DOHH2 (cell line): ENCODE results near the gene COMMD9.

Experiments
- H3F3A ChIP-seq: fragments of 200-600 bp; sonication (generic), shearing (Covaris generic); 2 replicates; pipeline ENCODE4 v1.6.0; 2016; ENCODE audit warnings: antibody characterized with exemption, mild to moderate bottlenecking; ENCODE audit not compliant: control insufficient read depth, insufficient read depth
- H3K27ac ChIP-seq: fragments of 200-600 bp; sonication (generic); 2 replicates; pipeline ENCODE4 v1.5.1; 2014; ENCODE audit warnings: low read depth, mild to moderate bottlenecking, low read length, moderate library complexity
- H3K27me3 ChIP-seq: fragments of 200-600 bp; sonication (generic); 2 replicates; pipeline ENCODE4 v1.6.1; 2014; ENCODE audit warnings: mild to moderate bottlenecking, low read length, mixed read lengths; ENCODE audit not compliant: control insufficient read depth
- H3K36me3 ChIP-seq: fragments of 200-600 bp; sonication (generic); 2 replicates; pipeline ENCODE4 v1.6.1; 2014; ENCODE audit warnings: mild to moderate bottlenecking, low read length, moderate library complexity, mixed read lengths; ENCODE audit not compliant: control insufficient read depth
- H3K4me1 ChIP-seq: fragments of 200-600 bp; sonication (generic); 2 replicates; pipeline ENCODE4 v1.6.1; 2014; ENCODE audit warnings: mild to moderate bottlenecking, low read length, mixed read lengths; ENCODE audit not compliant: control insufficient read depth
- H3K4me2 ChIP-seq: fragments of 200-600 bp; sonication (generic); 2 replicates; pipeline ENCODE4 v1.6.0; 2014; ENCODE audit warnings: mild to moderate bottlenecking, low read length, moderate library complexity
- H3K4me3 ChIP-seq: fragments of 200-600 bp; sonication (generic); 2 replicates; pipeline ENCODE4 v1.5.1; 2014; ENCODE audit warnings: mild to moderate bottlenecking, low read length, mixed read lengths
- H3K79me2 ChIP-seq: fragments of 200-600 bp; sonication (generic); 2 replicates; pipeline ENCODE4 v1.6.1; 2014; ENCODE audit warnings: mild to moderate bottlenecking, low read length, mixed read lengths; ENCODE audit not compliant: control insufficient read depth
- H3K9me2 ChIP-seq: fragments of 200-600 bp; sonication (generic); replicated peaks from 2 replicates; pipeline ENCODE4 v1.6.1; 2014; ENCODE audit warnings: mild to moderate bottlenecking, low read length, mixed read lengths; ENCODE audit not compliant: control insufficient read depth
- H3K9me3 ChIP-seq: fragments of 200-600 bp; sonication (generic); 2 replicates; pipeline ENCODE4 v1.6.1; 2014; ENCODE audit warnings: antibody characterized with exemption, low read length, mixed read lengths; ENCODE audit not compliant: control insufficient read depth, insufficient read depth
- H4K20me1 ChIP-seq: fragments of 200-600 bp; sonication (generic); 2 replicates; pipeline ENCODE4 v1.6.0; 2014; ENCODE audit warnings: low read depth, mild to moderate bottlenecking, antibody characterized with exemption, low read length, moderate library complexity; ENCODE audit not compliant: control insufficient read depth, insufficient read depth
- EZH2phosphoT487 ChIP-seq: fragments of 200-600 bp; sonication (generic); IDR thresholded peaks from 2 replicates; pipeline ENCODE4 v1.6.1; 2017; ENCODE audit warnings: borderline replicate concordance, mild to moderate bottlenecking, antibody characterized with exemption, low read length, moderate library complexity, mixed read lengths
- TF ChIP-seq, protein P1 (sequence below): fragments of 200-600 bp; sonication (generic); IDR thresholded peaks from one replicate; pipeline ENCODE4 v1.5.1; 2014; ENCODE audit warnings: antibody characterized with exemption, mild to moderate bottlenecking, low read depth, low read length; ENCODE audit not compliant: poor library complexity, severe bottlenecking

The COMMD9 gene

DNA sequence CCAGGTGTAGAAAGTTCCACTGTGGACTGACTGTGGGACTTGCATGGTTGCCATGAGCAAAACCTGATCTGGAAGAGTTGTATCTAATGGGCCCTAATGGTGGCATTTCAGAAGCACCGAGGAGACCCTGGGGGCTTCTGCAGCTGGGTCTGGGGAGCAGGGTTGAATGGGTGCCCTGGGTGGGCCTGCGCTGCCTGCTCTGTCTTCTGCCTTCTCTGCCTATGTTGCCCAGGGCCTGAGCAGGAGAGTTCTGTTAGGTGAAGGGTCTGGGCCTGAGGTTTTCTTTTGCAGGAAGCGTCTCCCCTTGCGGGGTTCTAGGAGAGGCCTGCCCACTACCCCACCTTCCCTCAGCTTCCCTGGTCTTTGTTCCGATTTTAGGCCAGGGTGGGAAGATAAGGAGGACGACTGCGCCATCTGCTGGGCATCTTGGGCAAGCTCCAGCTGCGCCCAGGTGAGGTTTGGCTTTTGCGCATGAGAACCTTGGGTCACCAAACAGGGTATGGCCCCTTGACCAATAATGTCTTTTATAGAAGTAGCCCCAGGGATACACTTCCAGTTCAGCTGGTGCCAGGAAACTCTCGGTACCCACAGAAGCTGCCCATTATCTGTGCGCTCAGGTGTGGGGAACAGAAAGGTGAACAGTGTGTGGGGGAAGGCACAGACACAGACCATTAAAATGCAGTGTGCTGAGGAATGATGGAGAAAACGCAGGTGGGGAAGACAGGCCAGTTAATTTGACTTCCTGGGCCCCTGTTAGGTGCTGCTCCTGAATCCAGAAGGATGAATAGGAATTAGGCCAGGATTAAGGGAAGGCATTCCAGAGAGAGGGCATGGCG, 23.2 kb downstream of the COMMD9 start:
- H3K79me2 ChIP-seq, result no peaks in the 10 kb centered on the region
- H3K27ac ChIP-seq, result no peak overlapping the region
- H3K4me2 ChIP-seq, result no peak overlapping the region
- no peaks in the 10 kb centered on the region for H3K36me3 ChIP-seq
- no peaks in the 10 kb centered on the region for H3K27me3 ChIP-seq
- no peaks in the 10 kb centered on the region for H3K9me2 ChIP-seq
- no peaks in the 10 kb centered on the region for H3F3A ChIP-seq
- H3K9me3 ChIP-seq, result no peaks in the 10 kb centered on the region
- H3K4me1 ChIP-seq, result no peaks in the 10 kb centered on the region
- H4K20me1 ChIP-seq, result no peaks in the 10 kb centered on the region
- TF ChIP-seq EZH2phosphoT487, result no peak
- TF ChIP-seq, protein P1, sequence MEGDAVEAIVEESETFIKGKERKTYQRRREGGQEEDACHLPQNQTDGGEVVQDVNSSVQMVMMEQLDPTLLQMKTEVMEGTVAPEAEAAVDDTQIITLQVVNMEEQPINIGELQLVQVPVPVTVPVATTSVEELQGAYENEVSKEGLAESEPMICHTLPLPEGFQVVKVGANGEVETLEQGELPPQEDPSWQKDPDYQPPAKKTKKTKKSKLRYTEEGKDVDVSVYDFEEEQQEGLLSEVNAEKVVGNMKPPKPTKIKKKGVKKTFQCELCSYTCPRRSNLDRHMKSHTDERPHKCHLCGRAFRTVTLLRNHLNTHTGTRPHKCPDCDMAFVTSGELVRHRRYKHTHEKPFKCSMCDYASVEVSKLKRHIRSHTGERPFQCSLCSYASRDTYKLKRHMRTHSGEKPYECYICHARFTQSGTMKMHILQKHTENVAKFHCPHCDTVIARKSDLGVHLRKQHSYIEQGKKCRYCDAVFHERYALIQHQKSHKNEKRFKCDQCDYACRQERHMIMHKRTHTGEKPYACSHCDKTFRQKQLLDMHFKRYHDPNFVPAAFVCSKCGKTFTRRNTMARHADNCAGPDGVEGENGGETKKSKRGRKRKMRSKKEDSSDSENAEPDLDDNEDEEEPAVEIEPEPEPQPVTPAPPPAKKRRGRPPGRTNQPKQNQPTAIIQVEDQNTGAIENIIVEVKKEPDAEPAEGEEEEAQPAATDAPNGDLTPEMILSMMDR, result peak; percentile 91
- no peak overlapping the region for H3K4me3 ChIP-seq

DNA sequence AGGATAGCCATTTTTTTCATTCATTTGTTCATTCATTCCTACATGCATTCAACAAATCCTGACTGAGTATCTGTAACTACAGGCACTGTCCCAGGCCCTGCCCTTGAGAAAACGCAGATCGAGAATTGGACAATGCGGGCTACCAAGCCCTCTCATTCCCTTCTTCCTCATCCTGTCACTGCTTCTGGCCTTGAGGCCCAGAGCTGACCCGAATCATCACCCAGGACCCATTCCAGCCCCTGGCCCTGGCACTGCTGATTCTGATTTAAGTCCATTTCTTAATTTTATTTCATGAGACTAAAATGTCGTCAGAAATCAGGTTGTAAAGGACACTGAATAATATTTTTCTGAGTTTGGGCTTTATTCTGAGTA, 24.3 kb downstream of the COMMD9 start:
- Histone ChIP-seq H3K27me3 (no peaks in the 10 kb centered on the region), H4K20me1 (no peaks in the 10 kb centered on the region), H3K4me1 (no peaks in the 10 kb centered on the region), H3K4me3 (no peak overlapping the region), H3K4me2 (no peak overlapping the region), H3F3A (no peaks in the 10 kb centered on the region), H3K9me2 (no peaks in the 10 kb centered on the region), H3K27ac (no peak overlapping the region), H3K9me3 (no peaks in the 10 kb centered on the region), H3K36me3 (no peaks in the 10 kb centered on the region), H3K79me2 (no peaks in the 10 kb centered on the region)
- no peak for TF ChIP-seq EZH2phosphoT487
- TF ChIP-seq, protein P1, result no peak

DNA sequence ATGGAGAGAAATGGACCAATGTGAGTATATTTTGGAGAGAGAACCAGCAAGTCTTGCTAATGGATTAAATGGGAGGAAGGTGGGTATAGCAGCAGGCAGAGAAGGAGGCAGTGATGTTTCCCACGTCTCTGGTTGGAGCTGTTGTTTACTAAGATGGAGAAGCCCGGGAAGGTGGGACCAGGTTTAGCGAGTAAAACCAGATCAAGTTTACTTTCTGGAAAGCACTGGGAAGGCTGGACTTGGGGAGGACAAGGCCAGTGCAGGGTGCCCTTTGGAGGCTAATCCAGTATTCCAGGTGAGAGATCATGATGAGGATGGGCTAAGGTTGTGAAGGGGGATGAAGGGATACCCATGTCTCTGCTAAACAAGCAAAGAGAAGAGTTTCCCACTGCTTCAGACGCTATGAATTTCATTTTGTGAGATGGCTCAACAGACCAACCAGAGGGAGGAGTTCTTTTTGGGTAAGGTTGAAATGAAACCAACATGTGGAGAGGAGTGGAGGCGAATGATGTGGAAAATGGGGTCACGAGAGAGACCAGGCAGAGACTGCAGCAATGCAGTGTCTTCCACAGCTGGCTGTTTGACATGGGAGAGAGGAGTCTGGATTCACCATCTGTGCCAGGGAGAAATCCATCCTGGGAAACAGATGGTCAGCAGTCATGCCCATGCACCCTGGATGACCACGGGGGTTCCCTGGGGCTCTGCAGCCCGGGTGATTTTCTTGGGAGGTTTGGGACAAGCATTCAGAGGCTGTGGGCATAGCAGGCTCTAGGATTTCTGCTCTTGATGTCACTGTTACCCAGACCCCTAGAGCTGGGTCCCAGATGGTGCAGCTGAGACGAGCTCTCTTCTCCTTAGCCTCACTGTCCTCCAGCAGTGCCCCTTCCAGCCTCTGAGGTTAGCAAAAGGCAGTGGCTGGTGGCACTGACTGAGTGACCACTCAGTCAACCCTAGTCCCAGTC, 24.9 kb downstream of the COMMD9 start:
- Histone ChIP-seq H3K9me3 (no peaks in the 10 kb centered on the region), H3K27me3 (no peaks in the 10 kb centered on the region), H3K9me2 (no peaks in the 10 kb centered on the region), H3K4me3 (no peak overlapping the region), H3K4me2 (no peak overlapping the region), H3K4me1 (no peaks in the 10 kb centered on the region), H3F3A (no peaks in the 10 kb centered on the region), H3K79me2 (no peaks in the 10 kb centered on the region), H3K36me3 (no peaks in the 10 kb centered on the region), H4K20me1 (no peaks in the 10 kb centered on the region), H3K27ac (no peak overlapping the region)
- TF ChIP-seq, protein P1, result no peak
- no peak for TF ChIP-seq EZH2phosphoT487
